ENCODE measurements around the gene CTLA4. TPM values are rescaled to one million over a fixed set of nuclear protein-coding genes. Genes with fewer than 3 reads are reported as not detected.

CTLA4 gene
- total RNA-seq, 2 experiments from 2014 or later, result not detected

- Histone ChIP-seq H3K4me2 (ENCODE audit: low read length) (no peak overlapping the region), H4K20me1 (ENCODE audit: insufficient read depth, low read length) (no peaks in the 10 kb centered on the region), H3K79me2 (ENCODE audit: insufficient read depth, low read depth, low read length) (no peaks in the 10 kb centered on the region), H3K4me1 (ENCODE audit: insufficient read depth, low read length, poor library complexity, severe bottlenecking) (peaks cover 14% of the 10 kb centered on the region), H3K9me3 (ENCODE audit: low read length) (no peaks in the 10 kb centered on the region), H2AFZ (ENCODE audit: low read length) (no peak overlapping the region), H3K27ac (ENCODE audit: low read depth, low read length, poor library complexity, severe bottlenecking) (no peak overlapping the region), H3K9me2 (ENCODE audit: insufficient read depth, low read length) (no peaks in the 10 kb centered on the region), H3K36me3 (ENCODE audit: insufficient read depth, low read length) (no peaks in the 10 kb centered on the region), H3K4me3 (ENCODE audit: low read depth, low read length, poor library complexity, severe bottlenecking) (no peak overlapping the region)
- ChIA-PET CTCF (ENCODE audit: unreplicated experiment) (no interaction called here), POLR2A (no interaction called here)
- BruUV-seq (replicated peaks), result no TSS peak
- intact Hi-C loops (cut with micrococcal nuclease; ENCODE audit: unreplicated experiment), result no loop called here
- TF ChIP-seq, protein P1, sequence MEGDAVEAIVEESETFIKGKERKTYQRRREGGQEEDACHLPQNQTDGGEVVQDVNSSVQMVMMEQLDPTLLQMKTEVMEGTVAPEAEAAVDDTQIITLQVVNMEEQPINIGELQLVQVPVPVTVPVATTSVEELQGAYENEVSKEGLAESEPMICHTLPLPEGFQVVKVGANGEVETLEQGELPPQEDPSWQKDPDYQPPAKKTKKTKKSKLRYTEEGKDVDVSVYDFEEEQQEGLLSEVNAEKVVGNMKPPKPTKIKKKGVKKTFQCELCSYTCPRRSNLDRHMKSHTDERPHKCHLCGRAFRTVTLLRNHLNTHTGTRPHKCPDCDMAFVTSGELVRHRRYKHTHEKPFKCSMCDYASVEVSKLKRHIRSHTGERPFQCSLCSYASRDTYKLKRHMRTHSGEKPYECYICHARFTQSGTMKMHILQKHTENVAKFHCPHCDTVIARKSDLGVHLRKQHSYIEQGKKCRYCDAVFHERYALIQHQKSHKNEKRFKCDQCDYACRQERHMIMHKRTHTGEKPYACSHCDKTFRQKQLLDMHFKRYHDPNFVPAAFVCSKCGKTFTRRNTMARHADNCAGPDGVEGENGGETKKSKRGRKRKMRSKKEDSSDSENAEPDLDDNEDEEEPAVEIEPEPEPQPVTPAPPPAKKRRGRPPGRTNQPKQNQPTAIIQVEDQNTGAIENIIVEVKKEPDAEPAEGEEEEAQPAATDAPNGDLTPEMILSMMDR (conservative IDR thresholded peaks at IDR 0.05; ENCODE audit: low read length), result no peak
- TF ChIP-seq EZH2phosphoT487 (IDR thresholded peaks at IDR 0.05; ENCODE audit: borderline replicate concordance, low read depth, low read length), result no peak
- no peak for DNase-seq (ENCODE audit: low spot score)
Observed at GRCh38 chr2:203893840-203894239, 26.3 kb downstream of the CTLA4 start.

- Histone ChIP-seq H3K4me3 (ENCODE audit: low read depth, low read length, poor library complexity, severe bottlenecking) (no peak overlapping the region), H3K4me1 (ENCODE audit: insufficient read depth, low read length, poor library complexity, severe bottlenecking) (peaks cover 14% of the 10 kb centered on the region), H3K79me2 (ENCODE audit: insufficient read depth, low read depth, low read length) (no peaks in the 10 kb centered on the region), H3K27ac (ENCODE audit: low read depth, low read length, poor library complexity, severe bottlenecking) (no peak overlapping the region), H3K9me3 (ENCODE audit: low read length) (no peaks in the 10 kb centered on the region), H3K36me3 (ENCODE audit: insufficient read depth, low read length) (no peaks in the 10 kb centered on the region), H2AFZ (ENCODE audit: low read length) (no peak overlapping the region), H4K20me1 (ENCODE audit: insufficient read depth, low read length) (no peaks in the 10 kb centered on the region), H3K9me2 (ENCODE audit: insufficient read depth, low read length) (no peaks in the 10 kb centered on the region), H3K4me2 (ENCODE audit: low read length) (no peak overlapping the region)
- TF ChIP-seq EZH2phosphoT487 (IDR thresholded peaks at IDR 0.05; ENCODE audit: borderline replicate concordance, low read depth, low read length), result no peak
- TF ChIP-seq, protein P1 (conservative IDR thresholded peaks at IDR 0.05; ENCODE audit: low read length), result no peak
- CTCF ChIA-PET (ENCODE audit: unreplicated experiment), result no interaction called here
- intact Hi-C loops (cut with micrococcal nuclease; ENCODE audit: unreplicated experiment), result no loop called here
- no TSS peak for BruUV-seq (replicated peaks)
- POLR2A ChIA-PET, result no interaction called here
- no peak for DNase-seq (ENCODE audit: low spot score)
Observed at GRCh38 chr2:203894262-203894661, 26.7 kb downstream of the CTLA4 start.

- Histone ChIP-seq H3K9me2 (ENCODE audit: insufficient read depth, low read length) (no peaks in the 10 kb centered on the region), H3K36me3 (ENCODE audit: insufficient read depth, low read length) (no peaks in the 10 kb centered on the region), H3K9me3 (ENCODE audit: low read length) (peaks cover 18% of the 10 kb centered on the region), H4K20me1 (ENCODE audit: insufficient read depth, low read length) (no peaks in the 10 kb centered on the region), H3K79me2 (ENCODE audit: insufficient read depth, low read depth, low read length) (no peaks in the 10 kb centered on the region), H3K4me3 (ENCODE audit: low read depth, low read length, poor library complexity, severe bottlenecking) (no peak overlapping the region), H2AFZ (ENCODE audit: low read length) (no peak overlapping the region), H3K27ac (ENCODE audit: low read depth, low read length, poor library complexity, severe bottlenecking) (no peak overlapping the region), H3K4me2 (ENCODE audit: low read length) (peak overlapping the region; percentile 48), H3K4me1 (ENCODE audit: insufficient read depth, low read length, poor library complexity, severe bottlenecking) (peaks cover 14% of the 10 kb centered on the region)
- TF ChIP-seq EZH2phosphoT487 (IDR thresholded peaks at IDR 0.05; ENCODE audit: borderline replicate concordance, low read depth, low read length), result no peak
- TF ChIP-seq, protein P1 (conservative IDR thresholded peaks at IDR 0.05; ENCODE audit: low read length), result no peak
- intact Hi-C loops (cut with micrococcal nuclease; ENCODE audit: unreplicated experiment), result no loop called here
- POLR2A ChIA-PET, result interaction anchor here (0.6 to 1.5 kb wide), 9 partner anchors 9 to 463 kb away, joined by 3 to 4 read pairs (median 3); no protein-coding TSS in a partner anchor
- CTCF ChIA-PET (ENCODE audit: unreplicated experiment), result interaction anchor here (1.1 kb wide), 1 partner anchor 16 kb away, joined by 4 read pairs; no protein-coding TSS in a partner anchor
- no TSS peak for BruUV-seq (replicated peaks)
- DNase-seq (ENCODE audit: low spot score), result peak; percentile 35
Observed at GRCh38 chr2:203897544-203897943, 30.0 kb downstream of the CTLA4 start.

Data from OCI-LY7 (cell line).